HG02678 (cell line): ENCODE measurements around the gene ZSCAN29.
"Not testable (repeated sequence)": the region's sequence is repeated elsewhere in the genome, so short reads cannot be mapped to it uniquely, and the experiment has no call there.

ENCODE experiments used
- ATAC-seq: cut with Tn5 transposase; IDR thresholded peaks from one replicate; pipeline ENCODE4 v1.9.1; 2021; ENCODE audit warnings: mild to moderate bottlenecking, moderate library complexity; ENCODE audit not compliant: unreplicated experiment

ZSCAN29 gene

GRCh38 chr15:43370975-43371974, at the start of gene ZSCAN29, which contains the start of gene TUBGCP4:
TSS of gene ZSCAN29 (minus strand) at chr15:43371043. CDS start at chr15:43369913, 1,130 bp downstream.
TSS of gene TUBGCP4 (plus strand) at chr15:43371101. CDS start at chr15:43371355, 254 bp downstream.
- ATAC-seq, result peak; percentile 79

- ATAC-seq, result no peak
Measured at GRCh38 chr15:43420435-43420834, 49.6 kb upstream of the ZSCAN29 start.

- no peak for ATAC-seq
Measured at GRCh38 chr15:43414196-43414595, 43.4 kb upstream of the ZSCAN29 start.

- no peak for ATAC-seq
Measured at GRCh38 chr15:43412096-43412495, 41.3 kb upstream of the ZSCAN29 start.

- ATAC-seq, result no peak
Measured at GRCh38 chr15:43410572-43411214, 39.9 kb upstream of the ZSCAN29 start.

GRCh38 chr15:43408789-43409188, 37.9 kb upstream of the ZSCAN29 start:
- no peak for ATAC-seq

- no peak for ATAC-seq
Measured at GRCh38 chr15:43406808-43407207, 36.0 kb upstream of the ZSCAN29 start.

GRCh38 chr15:43406189-43406588, 35.3 kb upstream of the ZSCAN29 start:
- ATAC-seq, result no peak

GRCh38 chr15:43404130-43404529, 33.3 kb upstream of the ZSCAN29 start:
- no peak for ATAC-seq

- no peak for ATAC-seq
Measured at GRCh38 chr15:43403616-43404015, 32.8 kb upstream of the ZSCAN29 start.

- ATAC-seq, result no peak
Measured at GRCh38 chr15:43402255-43402654, 31.4 kb upstream of the ZSCAN29 start.

- ATAC-seq, result not testable (repeated sequence)
Measured at GRCh38 chr15:43393592-43393991, 22.7 kb upstream of the ZSCAN29 start.

GRCh38 chr15:43390723-43391122, 19.9 kb upstream of the ZSCAN29 start:
- no peak for ATAC-seq

GRCh38 chr15:43383070-43383469, 12.2 kb upstream of the ZSCAN29 start:
- ATAC-seq, result no peak

- ATAC-seq, result no peak
Measured at GRCh38 chr15:43382310-43382709, 11.5 kb upstream of the ZSCAN29 start.

- no peak for ATAC-seq
Measured at GRCh38 chr15:43378601-43379000, 7.8 kb upstream of the ZSCAN29 start.

- peak; percentile 71 for ATAC-seq
Measured at GRCh38 chr15:43376017-43376705, 5.3 kb upstream of the ZSCAN29 start.

- peak; percentile 43 for ATAC-seq
Measured at GRCh38 chr15:43370310-43370974, 401 bp downstream of the ZSCAN29 start.

- ATAC-seq, result no peak
Measured at GRCh38 chr15:43361313-43361903, 9.4 kb downstream of the ZSCAN29 start.

- ATAC-seq, result no peak
Measured at GRCh38 chr15:43360821-43361220, 10.0 kb downstream of the ZSCAN29 start.
